Right atrium auricular region (tissue), 2 donors: ENCODE data around the gene VPS13A. TPM values are rescaled to one million over a fixed set of nuclear protein-coding genes. Genes with fewer than 3 reads are reported as not detected.

Source experiments
- DNase-seq: peaks from one replicate; pipeline ENCODE4 v3.0.0-alpha.2; 2019; ENCODE audit warnings: low spot score
- H3K27ac ChIP-seq, 2 donors: fragments of 200-600 bp; sonication (generic); 1 replicate in 1 of 2; 2 replicates in 1 of 2; pipeline ENCODE4 v1.5.1; 2016 to 2019
- H3K27me3 ChIP-seq, 2 donors: fragments of 200-600 bp; sonication (generic); one replicate each; pipeline versions ENCODE4 v1.5.1 to v1.6.0; 2017 to 2019
- H3K36me3 ChIP-seq: fragments of 200-600 bp; sonication (generic); one replicate; pipeline ENCODE4 v1.5.1; 2016
- H3K4me1 ChIP-seq, 2 donors: fragments of 200-600 bp; sonication (generic); one replicate each; pipeline versions ENCODE4 v1.5.1 to v1.6.0; 2017 to 2019
- H3K4me3 ChIP-seq, 2 donors: fragments of 200-600 bp; sonication (generic); 1 replicate in 1 of 2; 2 replicates in 1 of 2; pipeline ENCODE4 v1.5.1; 2017 to 2019; ENCODE audit warnings: mild to moderate bottlenecking in 1 of 2, moderate library complexity in 1 of 2
- H3K9me3 ChIP-seq, 2 donors: fragments of 200-600 bp; sonication (generic); one replicate each; pipeline ENCODE4 v1.5.1; 2019
- CTCF ChIP-seq, 2 donors: fragments of 200-600 bp; sonication (generic); IDR thresholded peaks; one replicate each; pipeline ENCODE4 v1.5.1; 2019; ENCODE audit warnings: antibody characterized with exemption in 2 of 2
- total RNA-seq, 2 donors: library from RNA; depleted of rRNA; stranded (reverse); fragments of >200 nt; gene quantifications; one replicate each; pipeline ENCODE4 v1.1.0, GENCODE V29; 2016

The VPS13A gene
- total RNA-seq, 2 donors from 2014 or later, result 29.5 to 43.8 TPM

- H3K27ac ChIP-seq, result no peak overlapping the region
- no peak for DNase-seq
- H3K36me3 ChIP-seq, result no peaks in the 10 kb centered on the region
- no peak for TF ChIP-seq CTCF (IDR thresholded peaks at IDR 0.05)
- no peaks in the 10 kb centered on the region for H3K27me3 ChIP-seq
- H3K9me3 ChIP-seq, result no peaks in the 10 kb centered on the region
- H3K4me3 ChIP-seq, result no peak overlapping the region
- no peaks in the 10 kb centered on the region for H3K4me1 ChIP-seq
Measured at GRCh38 chr9:77149879-77150278, 27.5 kb upstream of the VPS13A start.

DNA sequence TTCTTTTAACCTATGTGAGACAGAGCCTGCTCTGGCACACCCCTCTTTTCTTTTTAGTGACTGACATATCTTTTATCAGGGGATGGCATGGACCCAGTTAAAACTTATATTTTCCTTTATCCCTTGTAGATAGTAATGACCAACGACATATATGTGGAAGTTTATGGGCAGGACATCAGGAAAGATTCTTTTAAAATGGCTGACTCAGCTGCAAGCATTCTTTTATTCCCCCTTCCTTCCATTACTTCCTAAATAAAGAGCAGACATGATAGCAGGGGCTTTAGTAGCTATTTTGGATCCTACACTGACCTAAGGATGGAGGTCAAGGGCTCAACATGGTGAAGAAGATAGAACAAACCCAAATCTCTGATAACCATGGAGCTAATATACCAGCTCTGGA, 25.0 kb upstream of the VPS13A start:
- no peak for TF ChIP-seq CTCF (IDR thresholded peaks at IDR 0.05)
- no peaks in the 10 kb centered on the region for H3K4me1 ChIP-seq
- H3K36me3 ChIP-seq, result no peaks in the 10 kb centered on the region
- H3K9me3 ChIP-seq, result no peaks in the 10 kb centered on the region
- no peaks in the 10 kb centered on the region for H3K27me3 ChIP-seq
- no peak for DNase-seq
- H3K4me3 ChIP-seq, result no peak overlapping the region
- no peak overlapping the region for H3K27ac ChIP-seq

DNA sequence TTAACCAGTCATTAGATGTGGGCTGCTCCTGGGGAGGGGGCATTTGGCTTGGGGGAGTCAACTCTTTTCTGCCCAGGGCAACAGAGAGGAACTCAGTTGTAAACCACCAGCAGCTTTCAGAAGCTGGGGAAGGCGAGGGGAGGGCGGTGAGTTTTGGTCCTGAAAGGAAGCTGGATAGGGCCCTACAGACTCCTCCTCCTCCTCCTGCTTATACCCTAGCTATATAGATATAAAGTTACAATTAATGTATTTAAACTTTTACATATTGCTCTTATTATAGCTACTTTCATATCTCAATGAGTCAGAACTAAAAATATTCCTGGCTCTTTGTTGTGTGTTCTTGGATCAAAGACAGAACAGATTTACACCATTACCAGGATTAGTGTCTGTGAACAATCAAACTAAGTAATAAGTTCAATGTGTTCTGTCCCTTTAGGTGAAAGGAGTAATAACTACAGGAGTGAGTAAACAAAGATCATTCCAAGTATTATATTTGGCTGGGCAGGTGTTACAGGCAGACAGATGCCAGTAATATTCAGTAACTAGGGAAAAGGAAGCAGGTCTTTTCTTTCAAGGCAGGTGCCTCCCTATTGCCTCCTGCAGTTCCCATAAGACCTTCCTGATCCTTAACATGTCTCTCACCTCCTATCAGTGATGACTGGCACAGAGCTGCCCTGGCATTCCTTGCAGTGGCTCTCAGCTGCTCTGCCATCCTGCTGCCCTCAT, 20.5 kb upstream of the VPS13A start:
- peak overlapping the region; percentile 59 to 69 for H3K27ac ChIP-seq
- DNase-seq, result no peak
- TF ChIP-seq CTCF (IDR thresholded peaks at IDR 0.05), result no peak
- no peaks in the 10 kb centered on the region for H3K27me3 ChIP-seq
- no peaks in the 10 kb centered on the region for H3K36me3 ChIP-seq
- H3K4me1 ChIP-seq, result no peaks in the 10 kb centered on the region
- H3K4me3 ChIP-seq, result no peak overlapping the region
- no peaks in the 10 kb centered on the region for H3K9me3 ChIP-seq

DNA sequence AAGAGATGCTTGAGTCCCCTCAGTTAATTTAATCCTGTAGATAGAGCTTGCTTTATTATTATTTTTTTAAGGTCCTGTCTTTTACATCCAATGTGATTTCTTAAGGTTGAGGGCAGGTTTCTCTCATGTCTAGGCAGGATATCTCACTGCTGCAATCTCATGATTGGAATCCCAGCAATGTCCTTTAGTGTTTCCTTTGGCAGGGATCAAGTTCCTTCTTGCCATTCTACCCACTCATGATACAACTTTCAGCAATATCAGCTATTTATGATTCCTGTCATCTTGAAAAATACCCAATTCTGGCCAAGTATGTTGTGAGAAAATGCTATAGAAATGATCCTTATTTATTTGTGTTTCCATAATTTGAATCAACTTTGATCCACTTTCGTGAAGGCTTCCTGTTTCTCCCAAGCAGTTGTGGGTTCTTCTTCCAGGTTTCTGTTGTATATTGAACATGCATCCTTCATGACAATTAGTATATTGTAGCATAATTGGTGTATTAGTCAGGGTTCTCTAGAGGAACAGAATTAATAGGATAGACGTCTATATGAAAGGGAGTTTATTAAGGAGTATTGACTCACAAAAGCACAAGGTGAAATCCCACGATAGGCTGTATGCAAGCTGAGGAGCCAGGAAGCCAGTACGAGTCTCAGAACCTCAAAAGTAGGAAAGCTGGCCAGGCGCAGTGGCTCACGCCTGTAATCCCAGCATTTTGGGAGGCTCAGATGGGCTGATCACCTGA, 18.4 kb upstream of the VPS13A start:
- H3K27ac ChIP-seq, result peak overlapping the region in 1 of 2 donors; percentile 69
- no peaks in the 10 kb centered on the region for H3K9me3 ChIP-seq
- H3K27me3 ChIP-seq, result no peaks in the 10 kb centered on the region
- TF ChIP-seq CTCF (IDR thresholded peaks at IDR 0.05), result no peak
- DNase-seq, result no peak
- peaks cover 0 to 6% of the 10 kb centered on the region in 2 donors for H3K4me1 ChIP-seq
- no peaks in the 10 kb centered on the region for H3K36me3 ChIP-seq
- H3K4me3 ChIP-seq, result no peak overlapping the region

DNA sequence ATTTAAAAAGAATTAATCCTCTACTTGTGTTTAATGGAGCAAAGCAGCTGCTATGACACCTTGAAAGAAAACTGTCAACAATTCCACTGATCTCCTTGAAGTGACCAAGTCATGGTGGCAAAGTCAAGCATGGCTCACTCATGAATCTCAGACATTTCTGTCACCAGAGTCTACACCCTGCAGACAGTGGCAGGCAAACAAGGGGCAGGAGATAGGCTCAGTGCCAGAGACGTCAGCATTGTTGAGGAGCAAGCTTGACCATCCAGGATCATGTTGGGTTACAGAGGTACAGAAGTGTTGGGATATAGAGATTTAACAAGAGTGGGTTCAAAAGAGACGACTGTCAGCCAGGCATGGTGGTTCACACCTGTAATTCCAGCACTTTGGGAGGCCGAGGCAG, 16.1 kb upstream of the VPS13A start:
- no peak overlapping the region for H3K4me3 ChIP-seq
- H3K36me3 ChIP-seq, result no peaks in the 10 kb centered on the region
- peaks cover 0 to 6% of the 10 kb centered on the region in 2 donors for H3K4me1 ChIP-seq
- DNase-seq, result no peak
- H3K27ac ChIP-seq, result no peak overlapping the region
- no peak for TF ChIP-seq CTCF (IDR thresholded peaks at IDR 0.05)
- no peaks in the 10 kb centered on the region for H3K9me3 ChIP-seq
- no peaks in the 10 kb centered on the region for H3K27me3 ChIP-seq
